ENCODE data around the gene CNTF.

Gene CNTF

GRCh38 chr11:58645854-58646253 lies 23.4 kb downstream of the CNTF start:
- DNase-seq (ENCODE audit: low read depth): no peak

DNA sequence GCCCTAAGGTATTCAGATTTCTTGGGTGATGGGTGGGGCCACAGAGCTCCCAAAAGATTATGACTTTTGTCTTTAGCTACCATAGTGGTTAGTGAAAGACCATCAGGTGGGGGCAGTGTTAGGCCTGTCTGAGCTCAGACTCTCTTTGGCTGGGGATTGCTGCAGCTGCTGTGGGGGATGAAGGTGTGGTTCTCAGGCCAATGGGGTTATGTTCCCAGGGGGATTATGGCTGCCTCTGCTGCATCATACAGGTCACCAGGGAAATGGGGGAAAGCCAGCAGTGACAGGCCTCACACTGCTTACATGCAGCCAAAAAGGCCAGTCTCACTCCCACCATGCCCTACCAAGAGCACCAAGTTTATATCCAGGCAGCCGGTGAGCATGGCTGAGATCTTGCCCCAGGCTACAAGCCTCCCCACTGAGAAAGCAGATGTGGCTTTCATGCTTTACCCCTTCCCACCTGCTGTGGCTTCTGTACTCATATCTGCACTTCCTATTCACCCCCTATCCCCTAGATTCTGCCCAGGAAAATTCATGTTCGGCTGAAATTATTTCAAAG lies 24.8 kb downstream of the CNTF start:
- no peak for DNase-seq (ENCODE audit: low read depth)

DNA sequence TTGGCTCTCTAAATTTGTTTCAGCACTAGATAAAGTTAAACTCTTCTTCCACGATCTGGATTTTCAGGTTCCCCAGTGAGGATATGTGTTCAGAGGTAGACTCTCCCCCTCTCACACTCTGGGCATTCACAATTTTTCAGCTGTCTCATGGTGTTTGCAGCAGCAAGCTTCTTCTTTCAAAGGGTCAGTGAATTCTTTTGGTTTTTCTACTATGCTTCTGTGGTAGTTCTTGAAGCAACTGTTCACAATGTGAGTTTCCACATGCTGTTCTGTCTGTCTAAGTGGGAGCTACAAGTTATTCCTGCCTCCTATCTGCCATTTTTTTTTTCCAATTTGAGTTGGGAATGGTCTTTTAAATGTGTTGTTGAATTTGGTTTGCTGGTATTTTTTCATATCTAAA lies 25.4 kb downstream of the CNTF start:
- DNase-seq (ENCODE audit: low read depth): no peak

DNA sequence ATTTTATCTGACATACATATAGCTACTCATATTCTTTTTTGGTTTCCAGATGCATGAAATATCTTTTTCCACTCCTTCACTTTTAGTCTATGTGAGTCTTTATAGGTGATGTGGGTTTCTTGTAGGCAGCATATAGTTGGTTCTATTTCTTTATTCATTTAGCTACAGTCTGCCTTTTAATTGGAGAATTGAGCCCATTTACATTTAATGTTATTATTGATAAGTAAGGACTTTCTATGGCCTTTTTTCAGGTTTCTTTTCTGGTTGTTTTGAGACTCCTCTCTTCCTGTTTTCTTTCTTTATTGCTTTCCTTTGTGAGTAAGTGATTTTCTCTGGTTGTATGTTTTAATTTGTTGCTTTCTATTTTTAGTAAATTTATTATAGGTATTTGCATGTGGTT lies 27.2 kb downstream of the CNTF start:
- DNase-seq (ENCODE audit: low read depth): no peak

- no peak for DNase-seq (ENCODE audit: low read depth)
These were observed 28.0 kb downstream of the CNTF start for GRCh38 chr11:58650496-58650895.

DNA sequence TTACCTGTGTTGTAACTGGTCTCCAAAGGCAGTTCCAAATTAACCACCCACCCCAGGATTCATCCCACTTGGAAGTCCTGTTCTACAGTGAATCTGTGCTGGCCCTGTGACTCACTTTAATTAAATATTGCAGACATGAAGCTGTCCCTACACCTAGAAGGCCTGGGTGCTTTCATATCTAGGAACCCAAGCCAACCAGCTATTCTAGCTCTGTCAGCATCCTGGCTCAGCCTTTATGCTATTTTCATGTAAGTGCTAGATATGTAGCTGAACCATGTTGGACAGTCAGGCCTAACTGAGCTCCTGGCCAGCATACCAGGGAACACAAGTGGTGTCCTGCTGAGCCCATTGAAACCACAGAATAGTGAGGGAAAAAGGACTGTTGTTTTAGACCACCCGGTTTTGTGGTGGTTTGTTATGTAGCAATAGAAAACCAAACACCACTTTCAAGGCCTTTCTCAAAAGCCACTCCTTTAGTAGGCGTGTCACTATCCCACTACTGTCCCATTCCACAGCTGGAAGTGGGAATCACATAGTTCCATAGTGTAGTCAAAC lies 30.3 kb downstream of the CNTF start:
- DNase-seq (ENCODE audit: low read depth): no peak

GRCh38 chr11:58654079-58654907 lies 31.8 kb downstream of the CNTF start:
- DNase-seq (ENCODE audit: low read depth): peak; percentile 65

DNA sequence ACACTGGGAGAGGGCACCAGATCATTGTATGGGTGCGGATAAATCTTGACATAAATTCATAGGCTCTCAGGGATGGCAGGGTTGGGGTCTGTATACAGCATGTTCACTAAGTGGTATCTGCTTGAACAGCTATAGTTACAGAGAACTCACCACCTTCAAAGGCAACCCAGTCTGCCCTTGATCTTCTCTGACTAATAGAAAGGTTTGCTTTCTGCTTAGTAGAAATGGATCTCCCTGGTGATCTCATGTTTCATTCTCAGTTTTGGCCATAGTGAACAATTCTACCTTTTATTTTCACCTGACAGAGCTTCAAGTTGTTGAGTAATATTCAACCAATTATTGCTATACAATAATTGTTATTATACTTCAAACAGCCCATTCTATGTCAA lies 32.4 kb downstream of the CNTF start:
- no peak for DNase-seq (ENCODE audit: low read depth)

DNA sequence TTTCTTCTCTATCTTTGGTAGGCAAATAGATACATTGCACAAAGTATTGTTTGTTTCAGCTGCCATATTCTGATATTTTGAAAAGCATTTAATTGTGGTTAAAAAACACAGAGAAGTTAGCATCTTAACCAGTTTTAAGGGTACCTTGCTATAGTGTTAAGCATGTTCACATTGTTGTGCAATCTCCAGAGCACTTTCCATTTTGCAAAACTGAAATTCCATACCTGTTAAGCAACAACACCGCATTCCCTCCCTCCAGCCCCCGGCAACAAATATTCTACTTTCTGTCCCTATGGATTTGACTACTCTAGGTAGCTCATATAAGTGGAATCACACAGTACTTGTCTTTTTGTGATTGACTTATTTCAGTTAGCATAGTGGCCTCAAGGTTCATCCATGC lies 33.9 kb downstream of the CNTF start:
- DNase-seq (ENCODE audit: low read depth): no peak

DNA sequence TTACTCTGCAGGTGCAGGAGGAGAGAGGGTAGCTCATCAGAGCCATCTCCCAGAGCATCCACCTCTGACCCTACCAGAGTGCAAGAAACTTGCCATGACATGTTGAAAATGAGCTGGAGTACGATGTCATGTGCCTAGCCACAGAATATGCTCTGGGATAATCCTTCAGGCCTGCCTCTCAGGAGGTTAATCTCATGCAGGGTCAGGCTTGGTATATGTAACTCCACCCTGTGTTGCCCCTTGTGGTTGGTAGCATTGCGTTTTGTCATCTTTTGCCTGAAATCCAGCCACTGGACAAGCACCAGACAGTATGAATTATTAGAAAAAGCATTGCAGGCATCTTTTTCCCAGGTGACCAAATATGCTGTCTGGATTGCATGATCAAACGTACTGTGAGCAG lies 36.2 kb downstream of the CNTF start:
- no peak for DNase-seq (ENCODE audit: low read depth)

- no peak for DNase-seq (ENCODE audit: low read depth)
These were observed 36.9 kb downstream of the CNTF start for GRCh38 chr11:58659404-58659803.

DNA sequence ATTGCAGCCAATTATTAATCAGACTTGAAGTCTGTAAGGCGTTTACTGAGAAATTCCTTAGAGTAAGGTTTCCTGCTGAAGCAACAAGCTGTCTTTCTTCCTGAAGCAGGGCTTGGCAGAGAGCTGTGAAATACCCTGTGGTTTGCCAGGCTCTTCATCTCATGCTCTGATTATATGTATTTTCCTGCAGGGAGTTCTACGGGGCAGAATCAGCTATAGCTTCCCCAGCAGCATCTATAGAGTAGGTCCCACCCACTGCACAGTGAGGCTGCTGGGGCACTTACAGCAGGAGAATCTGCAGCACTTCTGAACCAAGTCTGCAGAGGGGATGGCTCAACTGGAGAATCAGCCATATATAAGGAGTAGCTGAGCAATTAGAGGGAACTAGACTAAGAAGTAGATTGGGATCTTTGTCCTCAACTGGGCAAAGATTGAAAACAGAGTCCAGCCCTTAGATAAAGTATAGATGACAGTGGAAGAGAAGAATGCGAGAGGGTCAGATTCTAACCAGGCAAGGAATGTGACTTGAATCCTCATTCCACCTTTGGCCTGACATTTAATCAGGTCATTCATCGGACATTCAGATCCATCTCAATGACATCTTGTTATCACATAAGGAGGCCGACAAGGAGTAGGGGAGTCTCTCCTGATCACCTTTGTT lies 37.6 kb downstream of the CNTF start:
- DNase-seq (ENCODE audit: low read depth): no peak

- DNase-seq (ENCODE audit: low read depth): no peak
These were observed 49.6 kb downstream of the CNTF start for GRCh38 chr11:58671983-58672633.

- DNase-seq (ENCODE audit: low read depth): no peak
These were observed 52.1 kb downstream of the CNTF start for GRCh38 chr11:58674609-58675008.

All from fibroblast of the conjunctiva (primary cell).